HepG2 (cell line): ENCODE measurements around the gene CSTB. TPM values are rescaled to one million over a fixed set of nuclear protein-coding genes. Genes with fewer than 3 reads are reported as not detected.

ENCODE experiments used
- AGO2 ChIP-seq: fragments of 200-400 bp; formaldehyde crosslinking; optimal IDR thresholded peaks from 2 replicates; pipeline ENCODE3; 2017; ENCODE audit warnings: mild to moderate bottlenecking, low read depth, low read length, moderate library complexity
- BCL6 ChIP-seq: IDR thresholded peaks from 2 replicates; pipeline ENCODE4 v1.6.1; 2016; ENCODE audit warnings: missing genetic modification reagents, missing compliant biosample characterization
- DNMT3B ChIP-seq: conservative IDR thresholded peaks from 2 replicates; pipeline ENCODE4 v1.6.1; 2016; ENCODE audit warnings: missing biosample characterization, control low read depth
- GATAD2A ChIP-seq: IDR thresholded peaks from 2 replicates; pipeline ENCODE4 v1.6.1; 2016
- KAT8 ChIP-seq: IDR thresholded peaks from 2 replicates; pipeline ENCODE4 v1.6.1; 2016; ENCODE audit warnings: missing genetic modification reagents, missing compliant biosample characterization
- MEF2D ChIP-seq: sonication (generic); formaldehyde crosslinking; IDR thresholded peaks from 2 replicates; pipeline ENCODE4 v1.5.1; 2020; ENCODE audit warnings: mild to moderate bottlenecking, missing genetic modification reagents
- SKI ChIP-seq: fragments of 450-650 bp; IDR thresholded peaks from one replicate; pipeline ENCODE4 v1.6.1; 2018; ENCODE audit warnings: mild to moderate bottlenecking; ENCODE audit not compliant: partially characterized antibody
- SNAI1 ChIP-seq: sonication (generic); formaldehyde crosslinking; IDR thresholded peaks from 2 replicates; pipeline ENCODE4 v1.5.0; 2020; ENCODE audit warnings: mild to moderate bottlenecking, missing genetic modification reagents, borderline replicate concordance
- SP4 ChIP-seq: sonication (generic); formaldehyde crosslinking; IDR thresholded peaks from 2 replicates; pipeline ENCODE4 v1.8.1; 2023; ENCODE audit warnings: mild to moderate bottlenecking, missing genetic modification reagents
- ZKSCAN5 ChIP-seq: sonication (generic); formaldehyde crosslinking; IDR thresholded peaks from 2 replicates; pipeline ENCODE4 v1.5.1; 2020; ENCODE audit warnings: mild to moderate bottlenecking, missing genetic modification reagents
- ZNF225 ChIP-seq: sonication (generic); formaldehyde crosslinking; IDR thresholded peaks from 2 replicates; pipeline ENCODE4 v1.4.0; 2020; ENCODE audit warnings: mild to moderate bottlenecking, missing genetic modification reagents
- ZNF292 ChIP-seq: sonication (generic); formaldehyde crosslinking; IDR thresholded peaks from 2 replicates; pipeline ENCODE4 v1.8.1; 2022; ENCODE audit warnings: mild to moderate bottlenecking, low read depth, missing genetic modification reagents, borderline replicate concordance
- ZNF430 ChIP-seq: sonication (generic); formaldehyde crosslinking; IDR thresholded peaks from 2 replicates; pipeline ENCODE4 v1.9.0; 2021; ENCODE audit warnings: mild to moderate bottlenecking, missing genetic modification reagents
- ZNF530 ChIP-seq: sonication (generic); formaldehyde crosslinking; IDR thresholded peaks from 2 replicates; pipeline ENCODE4 v1.5.0; 2020; ENCODE audit warnings: low read depth, mild to moderate bottlenecking, missing genetic modification reagents
- polyA plus RNA-seq, 8 experiments: library from polyadenylated mRNA; depleted of rRNA in 3 of 8; stranded (reverse) in 7 of 8; unstranded in 1 of 8; fragments of >200 nt; fragmentation: Illumina TruSeq in 4 of 8; extraction: Trizol in 4 of 8; gene quantifications; 2 replicates each; pipeline versions ENCODE4 v1.2.1 to v1.2.3, GENCODE V29; 2011 to 2016; ENCODE audit warnings: low read depth in 4 of 8, missing spikeins in 1 of 8, mixed read lengths in 1 of 8; ENCODE audit not compliant: insufficient read depth in 1 of 8
- total RNA-seq, 5 experiments: library from RNA; depleted of rRNA; stranded (reverse); fragments of >200 nt; fragmentation: Illumina TruSeq; extraction: Trizol; gene quantifications; 2 replicates each; pipeline ENCODE4 v1.2.3, GENCODE V29; 2016; ENCODE audit warnings: low read depth in 1 of 5
- TF ChIP-seq, protein P1 (sequence below): sonication (generic); formaldehyde crosslinking; IDR thresholded peaks from 2 replicates; pipeline ENCODE4 v1.4.0; 2020; ENCODE audit warnings: missing genetic modification reagents
- TF ChIP-seq, protein P2 (sequence below), 2 experiments: fragments of 450-650 bp in 1 of 2; sonication (generic) in 1 of 2; formaldehyde crosslinking in 1 of 2; IDR thresholded peaks; 2 replicates each; pipeline versions ENCODE4 v1.6.1 to v1.8.0; 2016 to 2022; ENCODE audit warnings: antibody characterized with exemption in 1 of 2, mild to moderate bottlenecking in 1 of 2, missing genetic modification reagents in 1 of 2
- TF ChIP-seq, protein P3 (sequence below): sonication (generic); formaldehyde crosslinking; IDR thresholded peaks from 2 replicates; pipeline ENCODE4 v1.5.0; 2020; ENCODE audit warnings: missing genetic modification reagents

CSTB gene
- total and polyA plus RNA-seq, 2 of the 13 experiments (the other 11 are each of a cell fraction or from before 2014, with no cell fraction given), result 11.7 to 94.1 TPM

DNA sequence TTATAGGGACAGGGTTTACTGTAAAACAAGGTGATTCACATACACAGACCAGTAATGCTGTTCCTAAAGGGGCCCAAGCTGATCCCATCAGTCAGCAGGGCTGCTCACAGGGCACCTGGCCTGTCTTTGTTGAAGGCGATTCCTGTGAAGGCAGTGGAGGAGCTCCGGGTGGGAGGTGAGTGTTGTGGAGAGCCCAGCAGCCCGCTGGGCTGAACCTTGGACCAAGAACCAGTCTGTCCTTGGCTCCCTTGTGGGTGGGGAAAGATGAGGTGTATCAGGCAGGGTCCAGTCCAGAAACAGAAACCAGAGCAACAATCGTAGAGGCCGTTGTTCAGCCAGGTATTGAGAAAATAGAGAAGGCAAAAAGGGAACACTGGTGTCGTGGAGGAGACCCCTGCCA is 44.6 kb downstream of the CSTB start (continued):
- no peak for TF ChIP-seq SNAI1
- peak; percentile 33; the same call in 1 of the 2 replicates for TF ChIP-seq ZNF430 (CRISPR knock-in tag)
- TF ChIP-seq ZNF225 (CRISPR knock-in tag), result no peak
- no peak for TF ChIP-seq ZNF530 (CRISPR knock-in tag)
- TF ChIP-seq, protein P1, sequence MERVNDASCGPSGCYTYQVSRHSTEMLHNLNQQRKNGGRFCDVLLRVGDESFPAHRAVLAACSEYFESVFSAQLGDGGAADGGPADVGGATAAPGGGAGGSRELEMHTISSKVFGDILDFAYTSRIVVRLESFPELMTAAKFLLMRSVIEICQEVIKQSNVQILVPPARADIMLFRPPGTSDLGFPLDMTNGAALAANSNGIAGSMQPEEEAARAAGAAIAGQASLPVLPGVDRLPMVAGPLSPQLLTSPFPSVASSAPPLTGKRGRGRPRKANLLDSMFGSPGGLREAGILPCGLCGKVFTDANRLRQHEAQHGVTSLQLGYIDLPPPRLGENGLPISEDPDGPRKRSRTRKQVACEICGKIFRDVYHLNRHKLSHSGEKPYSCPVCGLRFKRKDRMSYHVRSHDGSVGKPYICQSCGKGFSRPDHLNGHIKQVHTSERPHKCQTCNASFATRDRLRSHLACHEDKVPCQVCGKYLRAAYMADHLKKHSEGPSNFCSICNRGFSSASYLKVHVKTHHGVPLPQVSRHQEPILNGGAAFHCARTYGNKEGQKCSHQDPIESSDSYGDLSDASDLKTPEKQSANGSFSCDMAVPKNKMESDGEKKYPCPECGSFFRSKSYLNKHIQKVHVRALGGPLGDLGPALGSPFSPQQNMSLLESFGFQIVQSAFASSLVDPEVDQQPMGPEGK (CRISPR knock-in tag), result peak; percentile 65
- peak; percentile 86; the same call in 1 of the 2 replicates for TF ChIP-seq ZKSCAN5 (CRISPR knock-in tag)
- TF ChIP-seq KAT8 (CRISPR knock-in tag), result 0 out of 2 replicates have a peak, but pooled peaks have one; percentile 23
- TF ChIP-seq, protein P2, sequence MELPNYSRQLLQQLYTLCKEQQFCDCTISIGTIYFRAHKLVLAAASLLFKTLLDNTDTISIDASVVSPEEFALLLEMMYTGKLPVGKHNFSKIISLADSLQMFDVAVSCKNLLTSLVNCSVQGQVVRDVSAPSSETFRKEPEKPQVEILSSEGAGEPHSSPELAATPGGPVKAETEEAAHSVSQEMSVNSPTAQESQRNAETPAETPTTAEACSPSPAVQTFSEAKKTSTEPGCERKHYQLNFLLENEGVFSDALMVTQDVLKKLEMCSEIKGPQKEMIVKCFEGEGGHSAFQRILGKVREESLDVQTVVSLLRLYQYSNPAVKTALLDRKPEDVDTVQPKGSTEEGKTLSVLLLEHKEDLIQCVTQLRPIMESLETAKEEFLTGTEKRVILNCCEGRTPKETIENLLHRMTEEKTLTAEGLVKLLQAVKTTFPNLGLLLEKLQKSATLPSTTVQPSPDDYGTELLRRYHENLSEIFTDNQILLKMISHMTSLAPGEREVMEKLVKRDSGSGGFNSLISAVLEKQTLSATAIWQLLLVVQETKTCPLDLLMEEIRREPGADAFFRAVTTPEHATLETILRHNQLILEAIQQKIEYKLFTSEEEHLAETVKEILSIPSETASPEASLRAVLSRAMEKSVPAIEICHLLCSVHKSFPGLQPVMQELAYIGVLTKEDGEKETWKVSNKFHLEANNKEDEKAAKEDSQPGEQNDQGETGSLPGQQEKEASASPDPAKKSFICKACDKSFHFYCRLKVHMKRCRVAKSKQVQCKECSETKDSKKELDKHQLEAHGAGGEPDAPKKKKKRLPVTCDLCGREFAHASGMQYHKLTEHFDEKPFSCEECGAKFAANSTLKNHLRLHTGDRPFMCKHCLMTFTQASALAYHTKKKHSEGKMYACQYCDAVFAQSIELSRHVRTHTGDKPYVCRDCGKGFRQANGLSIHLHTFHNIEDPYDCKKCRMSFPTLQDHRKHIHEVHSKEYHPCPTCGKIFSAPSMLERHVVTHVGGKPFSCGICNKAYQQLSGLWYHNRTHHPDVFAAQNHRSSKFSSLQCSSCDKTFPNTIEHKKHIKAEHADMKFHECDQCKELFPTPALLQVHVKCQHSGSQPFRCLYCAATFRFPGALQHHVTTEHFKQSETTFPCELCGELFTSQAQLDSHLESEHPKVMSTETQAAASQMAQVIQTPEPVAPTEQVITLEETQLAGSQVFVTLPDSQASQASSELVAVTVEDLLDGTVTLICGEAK (IDR thresholded peaks at IDR 0.05), result no peak
- TF ChIP-seq, protein P2 (CRISPR knock-in tag; IDR thresholded peaks at IDR 0.05), result peak; percentile 30; the same call in 1 of the 2 replicates
- TF ChIP-seq MEF2D (CRISPR knock-in tag), result peak; percentile 50; the same call in 1 of the 2 replicates
- TF ChIP-seq ZNF292, result peak; percentile 44; the same call in 1 of the 2 replicates
- 0 out of 2 replicates have a peak, but pooled peaks have one; percentile 47 for TF ChIP-seq DNMT3B (CRISPR knock-in tag)
- peak; percentile 76 for TF ChIP-seq GATAD2A (CRISPR knock-in tag)
- no peak for TF ChIP-seq AGO2
- TF ChIP-seq, protein P3, sequence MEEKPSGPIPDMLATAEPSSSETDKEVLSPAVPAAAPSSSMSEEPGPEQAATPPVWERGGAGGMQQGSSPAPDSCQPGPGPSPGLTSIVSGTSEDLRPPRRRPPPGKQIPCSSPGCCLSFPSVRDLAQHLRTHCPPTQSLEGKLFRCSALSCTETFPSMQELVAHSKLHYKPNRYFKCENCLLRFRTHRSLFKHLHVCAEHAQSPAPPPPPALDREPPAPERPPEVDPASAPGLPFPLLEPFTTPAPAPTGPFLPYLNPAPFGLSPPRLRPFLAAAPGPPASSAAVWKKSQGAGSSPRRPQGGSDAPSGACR (CRISPR knock-in tag), result peak; percentile 69; the same call in 1 of the 2 replicates
- TF ChIP-seq SP4 (CRISPR knock-in tag), result no peak; the same call in 1 of the 2 replicates
- TF ChIP-seq SKI, result peak; percentile 29
- TF ChIP-seq BCL6 (CRISPR knock-in tag), result peak; percentile 42
